Measurements from ENCODE around the gene CENPQ. TPM values are rescaled to one million over a fixed set of nuclear protein-coding genes. Genes with fewer than 3 reads are reported as not detected.

CENPQ gene
- total and polyA plus RNA-seq, 2 of the 13 experiments (the other 11 are each of a cell fraction or from before 2014, with no cell fraction given), result 9.1 to 20.1 TPM

GRCh38 chr6:49531774-49532569, 68.8 kb downstream of the CENPQ start (continued):
- TF ChIP-seq GMEB2 (CRISPR knock-in tag; IDR thresholded peaks at IDR 0.05; ENCODE audit: low read depth), result no peak
- no peak for TF ChIP-seq ZNF264 (CRISPR knock-in tag; IDR thresholded peaks at IDR 0.05)
- no peak for TF ChIP-seq HNF4A (CRISPR knock-in tag; IDR thresholded peaks at IDR 0.05)
- TF ChIP-seq MTF1 (CRISPR knock-in tag; IDR thresholded peaks at IDR 0.05), result no peak
- TF ChIP-seq SRF (IDR thresholded peaks at IDR 0.05; ENCODE audit: low read depth, low read length), result no peak
- TF ChIP-seq DPF2 (CRISPR knock-in tag; IDR thresholded peaks at IDR 0.05; ENCODE audit: borderline replicate concordance, low read depth), result no peak
- peak; percentile 88 for TF ChIP-seq ARID3A (IDR thresholded peaks at IDR 0.05; ENCODE audit: low read depth, low read length)
- no peak for TF ChIP-seq ZNF280D (CRISPR knock-in tag; IDR thresholded peaks at IDR 0.05)
- TF ChIP-seq GABPA (IDR thresholded peaks at IDR 0.05; ENCODE audit: low read depth, low read length), result no peak
- no peak for TF ChIP-seq GABPA (CRISPR knock-in tag; IDR thresholded peaks at IDR 0.05; ENCODE audit: low read depth)
- no peak for TF ChIP-seq ZBTB43 (CRISPR knock-in tag; conservative IDR thresholded peaks at IDR 0.05)
- TF ChIP-seq ZBTB39 (CRISPR knock-in tag; IDR thresholded peaks at IDR 0.05), result no peak
- TF ChIP-seq ZNF280B (CRISPR knock-in tag; IDR thresholded peaks at IDR 0.05; ENCODE audit: borderline replicate concordance), result no peak
- TF ChIP-seq ZNF879 (CRISPR knock-in tag; IDR thresholded peaks at IDR 0.05), result no peak
- TF ChIP-seq SP140L (CRISPR knock-in tag; IDR thresholded peaks at IDR 0.05; ENCODE audit: borderline replicate concordance), result 0 out of 2 replicates have a peak, but pooled peaks have one; percentile 39
- TF ChIP-seq ZNF724P (CRISPR knock-in tag; IDR thresholded peaks at IDR 0.05; ENCODE audit: borderline replicate concordance), result no peak
- peak; percentile 90; the same call in 1 of the 2 replicates for TF ChIP-seq ZFAT (CRISPR knock-in tag; conservative IDR thresholded peaks at IDR 0.05)
